ENCODE results near the gene SEMA4C.
"Not testable (repeated sequence)": the region's sequence is repeated elsewhere in the genome, so short reads cannot be mapped to it uniquely, and the experiment has no call there.

Gene SEMA4C

GRCh38 chr2:96897491-96898134, 27.7 kb upstream of the SEMA4C start:
- DNase-seq (ENCODE audit: low read depth), result no peak

DNA sequence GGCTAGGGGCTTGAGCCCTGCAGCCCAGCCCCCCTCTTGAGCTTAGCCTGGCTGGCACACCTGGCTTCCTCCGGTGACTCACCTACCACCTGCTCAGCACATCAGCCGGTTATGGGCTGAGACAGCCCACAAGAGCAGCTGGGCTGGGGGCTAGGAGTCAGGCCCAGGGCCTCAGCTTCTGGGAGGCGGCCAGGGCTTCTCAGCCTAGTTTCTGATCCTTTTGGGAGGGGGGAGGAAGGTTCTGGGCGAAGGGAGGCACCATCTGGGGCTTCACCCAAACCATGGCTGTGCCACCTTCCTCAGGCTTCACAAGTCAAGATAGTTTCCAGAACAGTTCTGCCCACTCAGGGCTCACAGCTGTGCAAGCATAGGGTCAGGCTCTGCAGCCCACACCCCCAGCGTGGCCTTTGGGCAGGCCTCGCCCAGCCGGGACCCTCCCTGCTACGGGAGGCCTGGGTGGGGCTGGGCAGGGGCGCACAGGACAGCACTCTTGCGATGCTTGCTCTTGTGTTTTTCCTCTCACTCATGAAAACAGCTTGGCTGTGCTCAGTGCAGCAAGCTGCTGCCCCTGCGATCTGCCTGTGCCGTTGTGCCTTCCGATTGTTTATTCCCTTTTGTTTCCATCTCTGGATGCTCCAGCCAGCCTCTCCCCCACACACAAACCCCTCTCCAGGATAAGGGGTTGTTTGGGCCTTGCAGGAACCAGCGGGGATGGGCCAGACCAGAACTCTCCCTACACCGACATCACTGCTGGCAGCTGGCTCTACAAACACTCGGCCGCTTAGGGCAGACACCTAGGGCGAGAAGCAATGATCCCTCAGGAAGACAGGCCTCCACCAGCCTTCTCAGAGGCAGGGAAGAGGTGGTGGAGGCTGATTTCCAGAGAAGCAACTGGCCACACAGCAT, 26.1 kb upstream of the SEMA4C start:
- no peak for DNase-seq (ENCODE audit: low read depth)

- DNase-seq (ENCODE audit: low read depth), result no peak
These were observed 25.3 kb upstream of the SEMA4C start for GRCh38 chr2:96895032-96895745.

DNA sequence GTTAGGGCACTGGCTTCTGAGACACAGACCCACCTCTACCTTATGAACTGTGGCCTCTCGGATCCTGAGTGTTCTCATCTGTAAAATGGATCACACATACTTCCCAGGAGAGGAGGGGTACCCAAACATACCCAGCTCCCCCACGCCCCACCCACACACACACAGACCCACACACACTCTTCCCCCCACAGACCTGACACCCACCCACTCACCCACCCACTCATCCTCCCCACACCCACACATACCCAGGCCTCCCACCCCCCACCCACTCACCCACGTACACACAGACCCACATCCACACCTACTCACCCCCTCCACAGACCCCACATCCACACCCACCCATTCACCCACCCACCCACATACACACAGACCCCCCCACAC, 24.3 kb upstream of the SEMA4C start:
- DNase-seq (ENCODE audit: low read depth), result no peak

- DNase-seq (ENCODE audit: low read depth), result no peak
These were observed 23.6 kb upstream of the SEMA4C start for GRCh38 chr2:96893289-96894150.

GRCh38 chr2:96891591-96892333, 21.9 kb upstream of the SEMA4C start:
- DNase-seq (ENCODE audit: low read depth), result no peak

DNA sequence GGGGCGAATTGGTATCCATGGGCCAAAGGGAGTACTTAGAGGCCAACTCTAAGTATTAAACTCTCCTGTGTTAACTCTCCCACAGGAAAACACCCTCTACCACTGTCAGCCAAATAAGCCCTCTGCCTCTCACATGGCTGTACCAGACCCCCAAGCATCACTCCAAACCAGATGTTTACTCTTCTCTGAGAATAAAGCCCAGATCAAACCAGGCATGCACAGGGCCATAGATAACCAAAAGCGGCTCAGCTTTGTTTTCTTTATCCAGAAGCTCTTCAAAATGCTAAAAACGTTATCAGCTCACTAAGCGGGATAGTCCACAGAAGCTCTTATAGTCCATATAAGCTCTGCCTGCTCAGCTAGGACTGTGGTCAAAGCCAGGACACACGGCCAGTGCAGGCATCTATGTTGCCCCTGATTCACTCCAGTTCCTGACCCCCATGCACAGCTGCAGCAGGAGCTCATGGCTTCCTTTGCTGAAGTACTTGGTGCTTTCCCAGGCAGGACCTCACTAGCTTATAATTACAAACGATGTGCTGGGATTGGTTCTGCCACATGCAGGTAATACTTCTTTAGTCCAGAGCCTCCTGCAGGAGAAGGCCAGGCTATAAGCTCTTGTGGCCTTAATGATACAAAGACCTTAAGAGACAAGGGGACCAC, 21.0 kb upstream of the SEMA4C start:
- DNase-seq (ENCODE audit: low read depth), result no peak

- no peak for DNase-seq (ENCODE audit: low read depth)
These were observed 20.4 kb upstream of the SEMA4C start for GRCh38 chr2:96890252-96890651.

GRCh38 chr2:96889502-96889901, 19.6 kb upstream of the SEMA4C start:
- not testable (repeated sequence) for DNase-seq (ENCODE audit: low read depth)

- DNase-seq (ENCODE audit: low read depth), result no peak
These were observed 18.5 kb upstream of the SEMA4C start for GRCh38 chr2:96888072-96889011.

- no peak for DNase-seq (ENCODE audit: low read depth)
These were observed 17.7 kb upstream of the SEMA4C start for GRCh38 chr2:96887493-96888012.

GRCh38 chr2:96885432-96886347, 15.8 kb upstream of the SEMA4C start:
- no peak for DNase-seq (ENCODE audit: low read depth)

DNA sequence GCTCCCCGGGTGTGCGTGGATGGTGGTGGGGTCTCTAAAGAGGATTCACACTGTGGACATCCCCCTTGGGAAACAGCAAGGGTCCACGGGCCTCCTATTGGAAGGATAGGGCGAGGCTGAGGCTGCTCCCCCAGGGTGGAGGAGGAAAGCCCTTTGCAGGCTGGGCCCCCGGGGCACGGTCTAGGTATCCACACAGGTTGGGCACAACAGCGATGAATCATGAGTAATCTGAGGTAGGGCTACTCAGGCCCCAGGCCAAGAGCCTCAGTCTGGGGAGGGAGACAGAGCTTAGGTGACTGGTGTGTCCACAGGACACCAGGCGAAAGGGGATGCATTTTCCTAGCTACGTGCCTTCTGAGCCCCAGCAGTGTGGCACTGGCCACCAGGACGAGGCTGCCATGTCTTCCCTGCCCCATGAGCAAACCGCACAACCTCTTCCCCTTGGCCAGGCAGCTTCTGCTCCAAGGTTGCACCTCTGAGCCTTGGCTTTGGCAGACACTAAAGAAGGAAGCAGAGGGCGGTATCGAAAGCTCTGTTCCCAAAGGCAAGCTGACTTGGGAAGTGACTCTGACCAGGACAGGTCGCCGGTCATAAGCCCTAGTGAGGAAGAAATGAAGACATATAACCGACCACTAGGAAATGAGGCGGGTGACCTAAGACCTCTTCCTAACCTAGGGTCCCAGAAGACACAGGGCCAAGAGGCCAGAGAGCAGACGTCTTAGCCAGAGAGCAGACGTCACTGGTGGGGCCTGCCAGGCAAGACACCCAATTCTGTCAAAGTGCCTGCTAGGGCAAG, 14.6 kb upstream of the SEMA4C start:
- DNase-seq (ENCODE audit: low read depth), result no peak

DNA sequence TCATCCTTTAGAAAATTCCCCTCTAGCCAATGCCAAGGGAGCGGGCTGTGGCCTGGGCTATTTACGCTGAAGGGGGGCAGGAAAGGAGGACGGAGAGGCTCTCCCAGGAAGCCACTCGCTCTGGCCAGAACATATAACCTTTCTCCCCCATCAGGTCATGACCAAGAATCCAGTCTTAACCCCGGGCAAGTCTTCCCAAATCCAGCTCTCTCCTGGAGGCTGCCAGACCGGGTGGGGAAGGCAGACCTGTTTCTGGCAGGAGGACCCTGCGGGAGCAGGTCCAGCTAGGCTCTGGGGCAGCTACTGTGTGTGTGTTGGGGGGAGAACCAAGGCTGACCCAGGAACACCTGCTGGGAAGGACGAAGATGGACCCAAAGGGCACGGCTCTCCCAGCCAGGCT, 13.4 kb upstream of the SEMA4C start:
- DNase-seq (ENCODE audit: low read depth), result no peak

GRCh38 chr2:96882906-96883305, 13.0 kb upstream of the SEMA4C start:
- no peak for DNase-seq (ENCODE audit: low read depth)

DNA sequence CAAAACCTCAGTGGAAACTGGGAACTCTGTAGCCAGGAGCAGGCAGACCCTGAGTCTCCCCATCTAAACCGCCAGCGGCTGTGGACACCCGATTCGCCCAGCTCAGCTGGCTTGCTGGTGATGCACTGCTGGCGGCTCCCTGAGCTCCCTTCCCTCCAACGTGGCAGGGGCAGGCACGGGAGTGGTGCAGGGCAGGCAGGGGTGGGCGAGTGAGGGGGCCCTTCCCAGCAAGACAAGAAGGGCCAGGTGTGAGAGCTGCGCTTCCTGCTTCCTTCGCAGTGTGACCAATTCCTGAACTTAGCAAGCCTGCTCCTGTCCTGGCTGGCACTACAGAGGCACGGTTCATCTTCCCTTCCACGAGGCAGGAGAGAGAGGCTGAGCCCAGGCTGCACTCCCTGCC, 12.3 kb upstream of the SEMA4C start:
- DNase-seq (ENCODE audit: low read depth), result no peak
